ENCODE measurements around the gene GLO1.

- TF ChIP-seq CTCF (IDR thresholded peaks at IDR 0.05; ENCODE audit: insufficient read depth, low read length) (no peak), REST (IDR thresholded peaks at IDR 0.05; ENCODE audit: insufficient replicate concordance, low read depth) (no peak), SPI1 (IDR thresholded peaks at IDR 0.05; ENCODE audit: borderline replicate concordance, low read depth) (no peak)
Measured at GRCh38 chr6:38656896-38657295, 46.0 kb downstream of the GLO1 start.
